ENCODE measurements around the gene UBAC2.
A peak's percentile ranks its signal among the peaks of the same experiment; 100 is the strongest.

UBAC2 gene

DNA sequence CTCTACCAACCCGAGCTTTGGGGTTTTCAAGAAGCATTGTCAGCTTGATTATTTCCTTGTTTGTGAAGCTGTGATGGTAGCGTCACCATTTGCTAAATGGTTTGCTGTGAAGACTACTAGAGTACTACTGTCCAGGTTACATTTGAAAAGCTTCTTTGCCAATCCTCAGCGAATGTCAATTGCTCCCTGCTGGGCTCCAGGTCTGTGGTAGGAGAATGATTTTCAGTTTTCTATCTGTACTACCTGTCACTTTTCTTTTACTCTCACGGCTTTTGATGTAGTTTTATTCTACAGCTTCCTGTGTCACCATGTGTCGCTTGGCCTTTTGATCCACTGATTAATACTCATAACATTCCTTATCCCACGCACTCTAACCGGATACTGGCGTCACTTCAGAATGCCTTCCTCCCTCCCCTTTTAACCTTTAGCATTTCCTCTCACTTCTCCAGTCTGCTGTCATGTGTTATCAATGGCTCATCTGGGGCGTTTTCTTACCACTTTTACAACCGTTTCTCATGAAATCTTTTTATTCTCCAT, 114.1 kb downstream of the UBAC2 start:
- DNase-seq: peak; percentile 85

GRCh38 chr13:99315186-99315585, 114.5 kb downstream of the UBAC2 start:
- DNase-seq: no peak

DNA sequence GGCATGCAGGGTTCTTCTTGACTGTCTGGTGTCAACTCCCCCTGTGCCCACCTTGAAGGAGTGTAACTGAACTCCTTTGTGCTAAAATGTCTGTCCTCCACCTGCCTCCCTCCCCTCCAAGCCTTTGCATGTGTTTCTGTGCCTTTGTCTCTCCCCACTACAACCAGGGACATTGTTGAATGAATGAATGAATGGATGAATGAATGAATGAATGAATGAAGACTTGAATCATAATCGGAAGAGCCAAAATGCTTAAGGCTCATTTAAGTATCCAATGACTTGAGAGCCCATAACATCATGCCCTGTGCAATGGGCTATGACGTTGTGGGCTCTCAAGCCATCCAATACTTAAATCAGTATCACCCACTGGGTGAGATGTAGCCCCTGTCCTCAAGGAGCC, 115.6 kb downstream of the UBAC2 start:
- DNase-seq: no peak

DNA sequence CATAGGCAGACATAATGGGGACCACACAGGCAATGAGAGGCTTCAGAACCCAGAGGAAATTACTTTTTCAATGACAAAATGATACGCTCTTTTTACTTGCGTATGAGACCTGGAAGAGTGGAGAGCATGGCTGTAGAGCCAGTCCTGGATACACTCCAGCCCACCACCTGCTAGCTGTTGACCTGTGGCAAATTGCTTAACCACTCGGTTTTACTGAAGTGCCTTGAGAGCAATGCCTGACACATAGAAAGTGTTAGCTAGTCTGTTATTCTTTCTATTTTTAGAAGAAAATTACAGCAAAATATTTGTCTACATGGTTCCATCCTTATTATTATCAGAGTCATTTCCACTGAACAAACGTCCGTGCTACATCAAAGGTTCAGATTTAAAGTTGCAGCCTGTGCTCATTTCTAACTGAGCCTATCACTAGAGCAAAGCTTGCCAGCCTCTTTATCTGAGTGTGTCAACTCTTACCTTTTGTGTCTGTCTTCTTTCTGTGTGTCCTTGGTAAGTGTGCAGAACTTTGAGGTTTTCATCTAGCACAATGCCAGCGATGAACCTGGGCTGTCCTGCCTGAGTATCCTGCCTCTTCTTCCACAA, 116.1 kb downstream of the UBAC2 start:
- DNase-seq: no peak

GRCh38 chr13:99320693-99321481, 120.2 kb downstream of the UBAC2 start:
- peak; percentile 74 for DNase-seq

GRCh38 chr13:99321709-99322108, 121.1 kb downstream of the UBAC2 start:
- DNase-seq: no peak

DNA sequence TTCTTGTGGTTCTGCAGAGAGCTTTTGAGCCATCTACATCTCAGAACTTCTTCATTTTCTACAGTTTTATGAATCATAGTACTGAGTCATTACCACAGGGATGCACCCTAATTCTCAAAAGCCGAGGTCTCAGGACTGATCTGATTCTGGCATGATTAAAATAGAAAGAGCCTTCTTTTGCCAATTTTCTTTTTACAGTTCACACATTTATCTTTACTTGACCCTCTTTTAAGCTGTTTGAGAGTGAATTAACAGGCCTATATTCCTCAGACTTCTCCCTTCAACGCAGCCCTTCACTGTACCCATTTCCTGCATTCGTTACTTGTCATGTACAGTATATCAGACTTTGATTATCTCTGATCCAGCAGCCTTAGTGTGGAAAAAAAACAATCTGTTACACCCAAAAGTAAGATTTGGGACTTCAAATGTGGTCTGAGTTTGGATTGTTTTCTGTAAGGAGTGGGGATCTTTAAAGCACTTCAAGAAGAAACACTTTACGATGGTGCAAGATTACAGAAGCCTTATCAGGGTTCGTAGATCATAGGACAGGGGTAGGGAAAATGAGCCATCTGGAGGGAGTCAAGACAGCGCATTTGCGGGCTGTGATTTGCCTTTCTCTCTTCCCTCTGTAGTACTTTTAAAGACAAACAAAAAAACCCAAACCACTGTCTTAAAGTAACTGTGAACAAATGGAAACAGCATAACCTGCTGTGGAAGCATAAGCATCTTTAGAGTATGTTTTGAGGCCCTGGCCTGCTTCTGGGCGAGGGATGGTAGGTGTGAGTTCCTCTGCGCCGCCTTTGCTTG, 121.8 kb downstream of the UBAC2 start:
- DNase-seq: peak; percentile 62

DNA sequence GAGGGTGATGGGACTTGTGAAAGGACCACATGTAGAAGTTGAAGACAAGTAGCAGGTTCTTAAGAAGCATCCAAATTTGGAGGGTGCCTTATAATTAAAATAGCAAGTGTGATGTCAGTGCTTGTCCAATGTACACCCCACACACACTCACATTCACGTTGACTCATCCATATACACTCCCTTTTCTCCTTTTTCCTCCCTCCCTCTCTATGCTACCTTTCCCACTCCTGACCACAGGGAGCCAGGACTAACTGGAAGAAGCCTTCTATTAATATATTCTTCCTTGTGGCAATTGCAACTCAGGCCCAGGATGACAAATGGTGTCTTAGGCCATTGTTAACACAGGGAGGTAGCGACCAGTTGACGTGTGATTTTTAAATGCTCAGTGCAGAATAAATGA, 122.8 kb downstream of the UBAC2 start:
- no peak for DNase-seq

DNA sequence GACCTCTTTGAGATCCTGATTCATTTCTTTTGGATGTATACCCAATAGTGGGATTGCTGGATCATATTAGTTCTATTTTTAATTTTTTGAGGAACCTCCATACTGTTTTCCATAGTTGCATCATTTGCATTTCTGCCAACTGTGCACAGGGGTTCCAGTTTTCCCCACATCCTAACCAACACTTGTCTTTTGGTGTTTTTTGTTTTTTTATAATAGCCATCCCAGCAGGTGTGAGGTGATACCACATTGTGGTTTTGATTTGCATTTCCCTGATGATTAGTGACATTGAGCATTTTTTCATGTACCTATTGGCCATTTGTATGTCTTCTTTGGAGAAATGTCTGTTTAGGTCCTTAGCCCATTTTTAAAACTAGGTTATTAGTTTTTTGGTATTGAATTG, 125.4 kb downstream of the UBAC2 start:
- no peak for DNase-seq

DNA sequence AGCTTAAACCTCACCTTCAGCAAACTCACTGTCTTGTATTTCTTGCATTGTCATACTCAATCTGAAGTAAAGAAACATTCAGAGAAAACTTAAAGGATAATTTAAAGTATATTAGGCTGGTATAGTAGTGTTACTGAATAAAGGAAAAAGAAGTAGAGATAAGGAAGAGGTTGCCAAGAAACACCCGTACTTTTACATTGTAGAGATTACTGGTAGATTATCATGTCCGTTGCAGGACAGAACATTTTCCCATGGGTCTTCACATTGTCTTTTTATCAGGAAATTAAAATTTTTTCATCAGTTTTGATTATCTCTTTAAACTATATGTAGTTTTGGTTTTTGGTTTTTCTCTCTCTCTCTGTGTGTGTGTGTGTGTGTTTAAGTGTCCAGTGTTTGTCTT, 126.5 kb downstream of the UBAC2 start:
- no peak for DNase-seq

- no peak for DNase-seq
Observed at GRCh38 chr13:99327761-99328160, 127.1 kb downstream of the UBAC2 start.

DNA sequence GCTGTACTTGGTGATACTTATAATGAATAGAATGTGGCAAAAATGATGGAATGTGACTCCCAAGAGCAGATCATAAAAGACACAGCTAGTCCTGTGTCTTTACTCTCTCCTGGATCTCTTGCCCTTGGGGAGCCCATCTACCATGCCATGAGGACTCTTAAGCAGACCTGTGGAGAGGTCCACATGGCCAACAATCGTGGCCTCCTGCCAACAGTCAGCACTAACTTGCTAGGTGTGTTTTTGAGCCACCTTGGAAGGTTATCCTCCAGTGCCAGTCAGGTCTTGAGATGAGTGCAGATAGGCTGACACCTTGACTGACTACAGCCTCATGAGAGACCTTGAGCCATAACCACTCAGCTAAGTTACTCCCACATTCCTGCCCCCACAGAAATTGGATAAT, 128.8 kb downstream of the UBAC2 start:
- DNase-seq: no peak

DNA sequence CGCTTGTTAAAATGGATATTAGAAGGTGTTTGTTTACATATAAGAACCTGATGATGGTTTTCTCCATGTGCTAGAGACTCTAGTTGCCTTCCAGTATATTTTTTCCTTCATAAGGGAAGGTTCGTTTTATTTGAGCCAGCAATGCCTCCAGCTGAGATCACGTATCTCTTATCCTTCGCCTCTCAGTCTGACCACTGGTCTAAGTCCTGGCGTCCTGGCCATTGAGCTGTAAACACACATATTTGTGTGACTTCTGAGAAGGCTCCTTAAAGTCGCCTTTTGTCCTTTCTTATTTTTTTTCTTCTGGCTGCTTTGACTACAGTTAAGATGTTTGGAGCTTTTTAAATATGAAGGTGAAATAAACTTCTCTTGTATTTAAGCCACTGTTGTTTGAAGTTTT, 130.3 kb downstream of the UBAC2 start:
- no peak for DNase-seq

GRCh38 chr13:99331881-99332293, 131.2 kb downstream of the UBAC2 start:
- no peak for DNase-seq

GRCh38 chr13:99332456-99332855, 131.8 kb downstream of the UBAC2 start:
- no peak for DNase-seq

DNA sequence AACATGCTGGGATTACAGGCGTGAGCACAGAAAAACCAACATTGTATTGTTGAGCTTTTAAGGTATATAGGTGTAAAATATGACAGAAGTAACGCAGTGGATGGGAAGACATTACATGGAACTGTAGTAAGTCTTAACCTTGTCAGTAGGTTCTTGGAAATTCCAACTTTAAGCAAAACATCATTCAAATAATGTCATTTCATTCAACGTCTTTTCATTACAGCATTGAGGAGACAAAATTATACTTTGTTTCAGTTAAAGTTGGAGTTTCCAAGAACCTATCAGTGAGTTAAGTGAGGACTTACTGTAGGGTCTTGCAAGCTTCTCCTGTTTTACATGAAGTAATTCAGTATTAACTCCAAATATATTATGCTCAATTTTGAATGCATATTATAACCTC, 133.6 kb downstream of the UBAC2 start:
- no peak for DNase-seq

DNA sequence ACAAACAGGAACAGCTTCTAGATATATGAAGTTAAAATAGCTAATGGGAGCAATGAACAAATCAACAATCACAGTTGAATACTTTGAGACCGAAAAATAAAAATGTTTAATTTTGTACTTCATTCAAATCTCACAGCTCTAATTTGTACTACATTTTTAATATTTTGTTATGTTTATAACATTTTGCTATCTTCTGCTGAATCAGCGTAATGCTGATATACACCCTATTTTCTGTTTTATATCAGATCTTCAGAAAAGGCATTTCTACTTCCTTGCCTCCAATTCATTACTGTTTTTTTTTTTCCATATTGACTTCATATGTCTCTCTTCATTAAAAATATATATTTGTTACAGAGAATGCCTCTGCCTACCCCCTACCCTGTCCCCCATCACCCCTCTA, 134.4 kb downstream of the UBAC2 start:
- no peak for DNase-seq

DNA sequence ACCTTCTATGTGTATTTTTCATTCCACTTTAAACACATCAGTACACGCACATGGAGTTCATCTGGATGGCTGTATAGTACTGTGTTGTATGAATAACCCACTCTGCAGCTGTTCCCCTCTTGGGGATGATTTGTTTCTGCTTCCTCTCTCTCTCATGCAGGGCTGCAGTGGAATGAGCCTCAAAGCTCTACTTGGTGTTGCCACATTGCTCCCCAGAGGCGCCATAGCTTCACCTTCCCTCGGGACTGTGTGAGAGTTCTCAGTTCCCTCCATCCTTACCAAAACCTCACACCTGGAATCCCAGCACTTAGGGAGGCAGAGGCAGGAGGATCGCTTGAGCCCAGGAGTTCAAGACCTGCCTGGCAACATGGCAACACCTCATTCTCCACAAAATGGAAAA, 134.9 kb downstream of the UBAC2 start:
- DNase-seq: no peak

GRCh38 chr13:99339230-99339721, 138.6 kb downstream of the UBAC2 start:
- no peak for DNase-seq

- DNase-seq: peak; percentile 70
Observed at GRCh38 chr13:99339736-99340397, 139.2 kb downstream of the UBAC2 start.

GRCh38 chr13:99340638-99341037, 140.0 kb downstream of the UBAC2 start:
- no peak for DNase-seq

DNA sequence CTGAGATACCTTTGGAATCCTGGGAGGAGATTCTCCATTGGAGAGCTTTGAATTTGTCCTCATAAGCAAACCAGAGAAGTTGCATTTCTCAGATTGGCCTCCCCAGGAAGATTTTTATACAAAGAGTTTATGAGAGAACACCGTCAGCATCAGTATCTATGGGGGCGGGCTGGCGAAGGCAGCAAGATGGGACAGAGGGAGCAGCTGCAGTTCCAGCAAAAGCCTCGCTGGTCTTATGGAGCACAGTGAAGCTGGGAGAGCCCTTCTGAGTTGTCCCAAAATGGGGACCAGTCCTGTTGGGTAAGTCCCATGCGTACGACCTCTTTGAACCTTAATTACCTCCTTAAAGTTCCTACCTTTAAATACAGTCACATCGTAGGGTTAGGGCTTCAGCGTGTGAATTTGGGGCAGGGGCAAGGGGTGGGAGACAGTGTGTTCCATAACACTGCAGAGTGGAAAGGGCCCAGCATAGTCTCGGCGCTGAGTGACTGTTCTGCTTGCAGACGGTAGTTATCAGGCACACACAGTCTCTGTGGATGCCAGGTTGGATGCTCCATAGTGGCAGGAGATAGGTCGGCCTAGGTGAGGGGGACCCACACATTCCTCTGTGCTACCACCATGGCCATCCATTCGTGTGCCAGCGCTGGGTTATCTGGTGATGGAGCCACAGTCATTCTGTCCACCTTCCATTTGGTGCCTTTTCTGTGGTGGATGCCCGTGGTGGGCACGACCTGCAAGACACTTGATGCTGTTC, 141.5 kb downstream of the UBAC2 start:
- DNase-seq: no peak

All from central memory CD4-positive, alpha-beta T cell (primary cell).